Limb (tissue), 2 donors: ENCODE data around the gene HIRA.

Experiments
- DNase-seq, 2 donors: peaks; one replicate each; pipeline ENCODE4 v3.0.0-alpha.2; 2016; ENCODE audit errors: extremely low spot score in 2 of 2

Gene HIRA

GRCh38 chr22:19410941-19411689 lies 20.4 kb downstream of the HIRA start:
- DNase-seq = no peak

DNA sequence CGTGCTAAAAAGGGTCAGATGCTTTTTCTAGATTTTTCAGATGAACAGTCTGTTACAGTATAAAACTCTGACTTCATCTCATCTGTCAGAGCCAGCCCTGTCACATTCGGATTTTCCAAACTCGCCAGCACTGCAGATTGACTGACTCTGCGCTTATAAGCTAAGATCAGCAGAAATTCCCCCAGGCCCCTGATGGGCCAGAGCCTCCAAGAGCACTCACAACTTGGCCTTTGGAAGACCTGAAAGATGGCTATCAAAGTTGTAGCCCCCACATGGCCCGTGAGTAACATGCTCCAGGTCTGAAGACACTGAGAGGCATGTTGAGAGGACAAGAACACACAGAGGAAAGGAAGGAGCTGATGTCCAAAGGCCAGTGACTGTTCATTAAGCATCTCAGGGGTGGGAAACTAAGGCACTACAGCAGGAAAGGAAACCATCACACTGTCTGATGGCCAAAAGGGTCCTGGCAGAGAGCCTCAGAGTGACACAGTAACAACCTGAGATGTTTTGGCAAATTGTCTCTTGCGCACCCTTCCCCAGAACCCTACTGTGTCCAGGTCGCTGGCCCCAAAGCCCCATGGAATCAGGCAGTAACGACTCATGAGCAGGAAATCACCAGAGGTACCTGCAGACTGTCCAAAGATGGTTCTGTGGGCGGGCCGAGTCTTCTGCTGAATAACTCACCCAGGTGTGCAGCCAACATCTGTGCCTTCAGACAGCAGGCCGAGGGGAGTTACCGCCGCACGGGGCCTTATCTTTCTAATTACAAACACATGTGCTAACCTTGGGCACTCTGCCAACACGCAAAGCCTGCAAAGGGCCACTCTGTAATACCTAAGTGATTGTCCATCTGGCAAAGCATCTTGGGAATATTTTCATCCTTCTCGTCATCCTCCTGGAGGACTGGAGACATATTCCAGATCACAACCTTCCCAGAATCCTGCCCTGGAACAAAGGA lies 23.6 kb downstream of the HIRA start:
- DNase-seq = no peak

DNA sequence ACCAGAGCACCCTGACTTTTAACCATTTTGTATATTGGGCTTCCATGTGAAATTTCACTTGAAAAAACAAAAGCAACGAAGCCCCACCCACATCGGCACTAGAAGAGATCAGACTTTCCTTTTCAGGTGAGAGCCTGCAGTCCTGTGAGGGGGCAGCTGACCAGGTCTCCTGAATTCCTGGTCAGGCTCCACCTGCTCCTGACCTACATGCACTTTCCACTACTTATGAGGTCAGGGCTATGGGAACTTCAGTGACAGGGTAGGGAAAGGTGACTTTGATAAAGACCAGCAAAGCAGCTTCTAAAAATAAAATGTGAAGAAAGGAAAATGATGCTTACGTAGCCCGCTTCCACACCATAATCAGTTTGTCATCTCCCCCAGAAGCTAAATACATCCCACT lies 24.7 kb downstream of the HIRA start:
- DNase-seq = no peak

- no peak for DNase-seq
These were observed 25.2 kb downstream of the HIRA start for GRCh38 chr22:19406281-19406811.

DNA sequence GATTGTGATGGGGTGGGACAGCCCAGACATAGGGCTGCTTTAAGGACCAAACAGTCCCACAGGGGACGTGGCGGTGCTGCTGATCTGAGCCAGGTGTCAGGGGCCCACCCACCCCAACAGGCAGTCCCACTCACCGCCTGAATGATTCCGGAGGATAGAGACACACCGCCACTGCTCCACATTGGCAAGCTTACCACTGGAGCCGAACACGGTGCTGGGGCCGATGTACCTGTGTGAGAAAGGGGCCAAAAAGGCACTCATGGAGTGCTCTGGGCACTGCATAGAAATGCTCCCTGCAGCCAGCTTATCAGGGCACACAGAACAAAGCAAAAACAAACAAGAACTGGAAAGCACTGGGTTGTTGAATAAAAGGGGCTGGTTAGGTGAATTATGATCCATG lies 25.9 kb downstream of the HIRA start:
- no peak for DNase-seq

DNA sequence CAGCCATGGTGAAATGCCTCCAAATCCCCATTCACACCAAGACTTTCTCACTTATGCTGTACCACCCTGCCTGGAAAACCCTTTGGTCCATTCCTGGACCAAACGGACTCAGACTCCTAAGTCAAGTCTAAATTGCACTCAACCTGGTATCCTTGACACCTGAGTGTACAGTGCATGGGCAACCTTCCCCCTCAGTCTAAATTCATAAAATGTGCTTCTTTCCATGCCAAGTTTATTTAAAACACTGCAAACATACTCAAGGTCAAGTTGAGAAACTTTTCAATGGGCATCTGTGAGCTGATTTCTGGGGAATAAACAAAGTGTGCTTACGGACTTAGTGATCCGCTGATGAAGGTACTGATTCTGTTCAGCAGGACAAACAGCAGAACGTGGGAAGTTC lies 26.4 kb downstream of the HIRA start:
- no peak for DNase-seq

GRCh38 chr22:19404676-19405075 lies 26.9 kb downstream of the HIRA start:
- no peak for DNase-seq

DNA sequence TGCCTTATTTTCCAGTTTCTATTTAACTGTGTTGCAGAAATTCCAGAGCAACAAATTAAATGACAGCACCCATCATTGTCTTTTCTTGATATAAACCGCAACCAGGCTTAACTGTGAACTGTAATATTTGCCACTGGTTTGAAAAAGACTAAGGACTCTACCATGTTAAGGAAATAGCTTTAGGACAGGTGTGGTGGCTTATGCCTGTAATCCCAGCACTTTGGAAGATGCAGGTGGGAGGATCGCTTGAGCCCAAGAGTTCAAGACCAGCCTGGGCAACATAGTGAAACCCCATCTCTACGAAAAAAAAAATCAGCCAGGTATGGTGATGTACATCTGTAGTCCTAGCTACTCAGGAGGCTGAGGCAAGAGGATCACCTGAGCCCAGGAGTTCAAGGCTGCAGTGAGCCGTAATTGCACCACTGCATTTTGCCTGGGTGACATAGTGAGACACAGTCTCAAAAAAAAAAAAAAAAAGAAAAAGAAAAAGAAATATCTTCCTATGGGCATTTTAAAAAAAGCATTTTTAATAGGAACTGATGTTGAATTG lies 28.8 kb downstream of the HIRA start:
- no peak for DNase-seq

GRCh38 chr22:19401483-19401882 lies 30.1 kb downstream of the HIRA start:
- DNase-seq = no peak

DNA sequence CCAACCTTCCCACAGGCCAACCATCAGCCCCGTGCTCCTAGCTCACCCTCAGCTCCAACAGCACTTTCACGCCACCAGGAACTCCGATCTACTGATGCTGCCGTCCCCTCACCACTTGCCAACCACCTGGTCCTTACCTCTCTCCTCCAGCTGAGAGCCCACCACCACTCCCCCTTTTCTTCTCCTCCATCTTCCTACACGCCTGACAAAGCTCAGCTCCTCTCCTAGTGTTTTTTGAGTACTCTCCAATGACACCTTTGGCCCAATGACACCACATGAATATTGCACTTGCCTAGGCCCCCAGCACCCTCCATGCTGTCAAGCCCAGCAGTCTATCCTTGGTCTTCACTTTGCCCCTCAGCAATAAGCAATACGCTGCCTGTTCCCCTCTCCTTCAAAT lies 30.7 kb downstream of the HIRA start:
- DNase-seq = no peak

- no peak for DNase-seq
These were observed 32.9 kb downstream of the HIRA start for GRCh38 chr22:19398652-19399051.

DNA sequence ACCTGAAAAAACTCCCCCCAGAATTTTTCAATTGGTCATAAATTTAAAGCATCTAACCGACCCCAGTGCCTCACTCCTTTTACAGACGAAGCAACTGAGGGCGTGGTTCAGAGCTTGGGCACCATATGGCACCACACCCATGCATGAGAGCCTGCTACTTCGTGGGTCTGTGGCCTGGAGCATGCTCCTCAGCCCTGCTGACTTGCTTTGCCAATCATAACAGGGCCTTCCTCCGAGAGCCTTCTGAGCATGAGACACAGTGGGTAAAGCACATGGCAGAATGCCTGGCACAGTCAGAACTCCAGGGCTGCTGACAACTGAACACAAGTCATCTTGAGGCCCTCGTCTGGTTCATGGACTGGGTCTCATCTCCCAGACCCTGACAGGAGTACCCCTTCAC lies 33.3 kb downstream of the HIRA start:
- no peak for DNase-seq

GRCh38 chr22:19397734-19398104 lies 33.8 kb downstream of the HIRA start:
- no peak for DNase-seq

DNA sequence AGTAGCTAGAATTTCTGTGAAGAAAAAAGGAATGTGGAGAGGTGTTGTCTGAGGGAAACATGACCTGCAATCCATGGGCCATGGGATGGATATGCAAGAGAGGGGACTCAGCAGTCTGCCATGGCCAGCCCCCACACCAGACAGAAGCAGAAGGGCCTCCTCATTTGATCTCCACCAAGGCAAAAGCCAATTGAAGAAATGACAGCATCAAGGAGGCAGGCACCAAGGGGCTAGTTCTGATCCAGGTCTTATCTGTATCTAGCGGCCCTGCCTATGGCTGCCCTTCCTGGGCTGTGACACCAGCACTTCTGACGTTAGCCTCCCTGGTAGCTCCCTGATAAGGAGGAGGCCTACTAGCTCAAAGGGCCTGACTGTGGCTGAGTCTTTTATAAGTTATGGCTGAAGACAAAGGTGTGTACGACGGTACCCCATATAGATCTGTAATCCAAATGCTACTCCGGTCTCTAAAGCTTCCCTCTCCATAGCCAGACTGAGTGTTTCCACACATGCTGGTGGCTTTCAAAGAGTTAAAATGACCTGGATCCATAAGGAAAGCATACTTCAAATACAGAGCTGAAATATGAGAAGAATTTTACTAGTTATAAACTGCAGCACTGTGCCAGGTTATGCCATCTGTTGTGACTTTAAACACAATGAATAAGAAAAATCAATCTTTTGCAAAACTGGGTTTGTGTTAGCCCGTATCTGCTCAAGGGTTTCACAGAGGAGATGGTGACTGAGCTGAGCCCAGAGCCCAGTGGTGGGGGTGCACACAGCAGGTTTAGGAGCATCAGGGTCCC lies 34.4 kb downstream of the HIRA start:
- DNase-seq = no peak

DNA sequence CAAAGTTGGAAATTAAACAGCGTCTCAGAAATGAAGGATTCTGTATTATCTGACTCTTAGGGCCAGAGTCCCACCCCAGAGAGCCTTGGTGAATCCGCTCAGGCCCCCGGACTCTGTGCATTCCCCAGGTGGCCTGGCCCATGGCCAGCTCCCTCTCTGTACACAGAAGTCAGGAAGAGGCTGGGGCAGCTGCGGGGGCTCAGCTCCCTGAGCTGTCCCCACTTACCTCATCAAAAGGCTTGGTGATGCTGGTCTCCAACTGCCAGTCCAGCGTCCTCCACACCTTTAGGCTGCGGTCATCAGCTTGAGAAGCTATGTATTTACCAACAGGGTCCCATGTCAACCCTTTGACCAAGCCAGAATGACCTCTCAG lies 35.0 kb downstream of the HIRA start:
- DNase-seq = no peak

- DNase-seq = no peak
These were observed 36.3 kb downstream of the HIRA start for GRCh38 chr22:19395276-19395675.

GRCh38 chr22:19394274-19395050 lies 37.1 kb downstream of the HIRA start:
- DNase-seq = no peak

GRCh38 chr22:19393704-19394103 lies 37.8 kb downstream of the HIRA start:
- DNase-seq = no peak

- no peak for DNase-seq
These were observed 44.0 kb downstream of the HIRA start for GRCh38 chr22:19387575-19387974.

GRCh38 chr22:19387038-19387437 lies 44.5 kb downstream of the HIRA start:
- DNase-seq = no peak

GRCh38 chr22:19386248-19386647 lies 45.3 kb downstream of the HIRA start:
- no peak for DNase-seq
